H9 (cell line): ENCODE measurements around the gene TAS2R14. TPM values are rescaled to one million over a fixed set of nuclear protein-coding genes. Genes with fewer than 3 reads are reported as not detected.

Source experiments
- DNase-seq: peaks from one replicate; pipeline ENCODE4 v3.0.0-alpha.2; 2017
- H2AFZ ChIP-seq: one replicate; pipeline ENCODE4 v1.6.1; 2013; ENCODE audit warnings: mild to moderate bottlenecking, low read length, control low read depth, moderate library complexity
- H2AK5ac ChIP-seq: 2 replicates; pipeline ENCODE4 v1.6.1; 2013; ENCODE audit warnings: low read length, control low read depth, mixed read lengths; ENCODE audit not compliant: insufficient read length
- H2BK120ac ChIP-seq: one replicate; pipeline ENCODE4 v1.6.1; 2013; ENCODE audit warnings: low read depth, mild to moderate bottlenecking, low read length, control low read depth, inconsistent platforms; ENCODE audit not compliant: poor library complexity, severe bottlenecking
- H2BK12ac ChIP-seq: 2 replicates; pipeline ENCODE4 v1.6.1; 2013; ENCODE audit warnings: low read length, control low read depth, mixed read lengths, low read depth; ENCODE audit not compliant: insufficient read length
- H2BK15ac ChIP-seq: 2 replicates; pipeline ENCODE4 v1.6.1; 2013; ENCODE audit warnings: low read depth, low read length, control low read depth
- H2BK20ac ChIP-seq: one replicate; pipeline ENCODE4 v1.6.1; 2013; ENCODE audit warnings: low read depth, mild to moderate bottlenecking, low read length, control low read depth, inconsistent platforms; ENCODE audit not compliant: poor library complexity, severe bottlenecking
- H2BK5ac ChIP-seq: 2 replicates; pipeline ENCODE4 v1.6.1; 2013; ENCODE audit warnings: low read length, control low read depth, mixed read lengths; ENCODE audit not compliant: insufficient read length
- H3K14ac ChIP-seq: 2 replicates; pipeline ENCODE4 v1.6.1; 2013; ENCODE audit warnings: low read length, control low read depth; ENCODE audit not compliant: insufficient read depth
- H3K18ac ChIP-seq: 2 replicates; pipeline ENCODE4 v1.6.1; 2013; ENCODE audit warnings: low read depth, mild to moderate bottlenecking, mixed read lengths, low read length, control low read depth; ENCODE audit not compliant: insufficient read length
- H3K23ac ChIP-seq: 2 replicates; pipeline ENCODE4 v1.6.1; 2013; ENCODE audit warnings: low read length, control low read depth, mixed read lengths, low read depth; ENCODE audit not compliant: insufficient read length
- H3K23me2 ChIP-seq: 2 replicates; pipeline ENCODE4 v1.6.1; 2013; ENCODE audit warnings: low read depth, mild to moderate bottlenecking, mixed read lengths, low read length, control low read depth; ENCODE audit not compliant: insufficient read length, poor library complexity, severe bottlenecking
- H3K27ac ChIP-seq: 2 replicates; pipeline ENCODE4 v1.5.1; 2013; ENCODE audit warnings: low read length, control low read depth, mixed read lengths, low read depth; ENCODE audit not compliant: insufficient read length
- H3K27me3 ChIP-seq: 2 replicates; pipeline ENCODE4 v1.6.1; 2013; ENCODE audit warnings: low read length, control low read depth, inconsistent platforms; ENCODE audit not compliant: insufficient read depth
- H3K4ac ChIP-seq: 2 replicates; pipeline ENCODE4 v1.6.1; 2013; ENCODE audit warnings: low read depth, mild to moderate bottlenecking, control low read depth, inconsistent platforms, low read length, moderate library complexity
- H3K4me1 ChIP-seq: 2 replicates; pipeline ENCODE4 v1.6.1; 2013; ENCODE audit warnings: low read length, control low read depth, inconsistent platforms; ENCODE audit not compliant: insufficient read depth
- H3K4me2 ChIP-seq: 2 replicates; pipeline ENCODE4 v1.6.1; 2013; ENCODE audit warnings: low read length, control low read depth, mixed read lengths; ENCODE audit not compliant: insufficient read length, insufficient read depth
- H3K56ac ChIP-seq: 2 replicates; pipeline ENCODE4 v1.6.1; 2013; ENCODE audit warnings: low read depth, mild to moderate bottlenecking, mixed read lengths, low read length, control low read depth; ENCODE audit not compliant: insufficient read length
- H3K79me1 ChIP-seq: 2 replicates; pipeline ENCODE4 v1.6.1; 2013; ENCODE audit warnings: low read depth, mild to moderate bottlenecking, moderate library complexity, low read length, control low read depth, inconsistent platforms; ENCODE audit not compliant: insufficient read depth, poor library complexity, severe bottlenecking
- H3K79me2 ChIP-seq: 2 replicates; pipeline ENCODE4 v1.6.1; 2013; ENCODE audit warnings: low read length, control low read depth, inconsistent platforms; ENCODE audit not compliant: insufficient read depth
- H3K9ac ChIP-seq: 2 replicates; pipeline ENCODE4 v1.6.1; 2013; ENCODE audit warnings: low read length, control low read depth, mixed read lengths; ENCODE audit not compliant: insufficient read length; ENCODE audit errors: extremely low read depth
- H3K9me3 ChIP-seq: one replicate; pipeline ENCODE4 v1.6.1; 2013; ENCODE audit warnings: low read depth, low read length, inconsistent platforms; ENCODE audit not compliant: control insufficient read depth
- H3T11ph ChIP-seq: one replicate; pipeline ENCODE4 v1.6.1; 2013; ENCODE audit warnings: mild to moderate bottlenecking, low read length, control low read depth, inconsistent platforms
- H4K20me1 ChIP-seq: one replicate; pipeline ENCODE4 v1.6.1; 2013; ENCODE audit not compliant: control insufficient read depth, insufficient read length, insufficient read depth
- H4K5ac ChIP-seq: 2 replicates; pipeline ENCODE4 v1.6.1; 2013; ENCODE audit warnings: low read depth, mild to moderate bottlenecking, mixed read lengths, low read length, control low read depth; ENCODE audit not compliant: insufficient read length
- H4K8ac ChIP-seq: replicated peaks from 2 replicates; pipeline ENCODE4 v1.6.1; 2013; ENCODE audit warnings: low read length, control low read depth, mixed read lengths, low read depth; ENCODE audit not compliant: insufficient read length
- H4K91ac ChIP-seq: 2 replicates; pipeline ENCODE4 v1.6.1; 2013; ENCODE audit warnings: low read depth, mild to moderate bottlenecking, moderate library complexity, mixed read lengths, low read length, control low read depth; ENCODE audit not compliant: insufficient read length
- H3K27ac Mint-ChIP-seq, 3 experiments: 2 replicates in 2 of 3; 3 replicates in 1 of 3; pipeline ENCODE4 v1.8.0; 2020 to 2021; ENCODE audit warnings: mixed read lengths in 3 of 3, mild to moderate bottlenecking in 1 of 3, moderate library complexity in 1 of 3
- H3K27me3 Mint-ChIP-seq: 2 replicates; pipeline ENCODE4 v1.8.0; 2021; ENCODE audit warnings: low read depth, mild to moderate bottlenecking, moderate library complexity, mixed read lengths
- H3K36me3 Mint-ChIP-seq, 3 experiments: 2 replicates in 2 of 3; 3 replicates in 1 of 3; pipeline ENCODE4 v1.8.0; 2020 to 2021; ENCODE audit warnings: low read depth in 3 of 3, mixed read lengths in 3 of 3; ENCODE audit not compliant: insufficient read depth in 1 of 3
- H3K4me1 Mint-ChIP-seq, 2 experiments: 2 replicates each; pipeline ENCODE4 v1.8.0; 2020; ENCODE audit warnings: mixed read lengths in 2 of 2
- H3K4me3 Mint-ChIP-seq, 2 experiments: 2 replicates in 1 of 2; 3 replicates in 1 of 2; pipeline ENCODE4 v1.8.0; 2020 to 2021; ENCODE audit warnings: mild to moderate bottlenecking in 2 of 2, mixed read lengths in 2 of 2, moderate library complexity in 1 of 2
- H3K9me3 Mint-ChIP-seq, 2 experiments: 2 replicates in 1 of 2; 3 replicates in 1 of 2; pipeline ENCODE4 v1.8.0; 2020; ENCODE audit warnings: mild to moderate bottlenecking in 2 of 2, mixed read lengths in 2 of 2, moderate library complexity in 1 of 2
- CTCF ChIP-seq: fragments of 200-600 bp; sonication (generic); conservative IDR thresholded peaks from 3 replicates; pipeline ENCODE4 v1.8.0; 2021; ENCODE audit warnings: antibody characterized with exemption, mild to moderate bottlenecking
- WGBS: extraction: QIAGEN DNeasy Blood & Tissue Kit; methylation state at CpG from one replicate; pipeline ENCODE4 v1.1.7; 2013; ENCODE audit warnings: missing lambda C conversion rate, low lambda C conversion rate, mixed read lengths; ENCODE audit not compliant: insufficient read length; ENCODE audit errors: extremely low coverage; 5-methylcytosine and 5-hydroxymethylcytosine counted together
- total RNA-seq: library from RNA; stranded (reverse); gene quantifications from 2 replicates; pipeline ENCODE4 v1.2.1, GENCODE V29; 2021

Gene TAS2R14
- total RNA-seq, 1 experiment from 2014 or later, result 2.1 TPM

- H3K4me3 Mint-ChIP-seq, result no peak overlapping the region
- no peak overlapping the region for H3T11ph ChIP-seq
- H3K27ac Mint-ChIP-seq, result no peak overlapping the region
- no peaks in the 10 kb centered on the region for H3K23me2 ChIP-seq
- H3K27me3 ChIP-seq, result no peaks in the 10 kb centered on the region
- no peak overlapping the region for H2BK5ac ChIP-seq
- no peak overlapping the region for H4K91ac ChIP-seq
- no peak overlapping the region for H2BK120ac ChIP-seq
- no peak overlapping the region for H2BK15ac ChIP-seq
- H3K9me3 ChIP-seq, result no peaks in the 10 kb centered on the region
- DNase-seq, result no peak
- H4K8ac ChIP-seq, result no peak overlapping the region
- no peak overlapping the region for H3K4ac ChIP-seq
- no peak overlapping the region for H3K14ac ChIP-seq
- H2BK20ac ChIP-seq, result no peak overlapping the region
- H3K79me1 ChIP-seq, result no peaks in the 10 kb centered on the region
- no peak overlapping the region for H3K56ac ChIP-seq
- WGBS, result no CpG with 5 or more reads among the region's 1 CpG
- no peaks in the 10 kb centered on the region for H4K20me1 ChIP-seq
- no peak for TF ChIP-seq CTCF
- H4K5ac ChIP-seq, result no peak overlapping the region
- no peaks in the 10 kb centered on the region for H3K9me3 Mint-ChIP-seq
- H3K79me2 ChIP-seq, result no peaks in the 10 kb centered on the region
- no peaks in the 10 kb centered on the region for H3K27me3 Mint-ChIP-seq
- peaks cover 2 to 15% (median 11%) of the 10 kb centered on the region in 3 experiments; a peak in 6 of 7 replicates for H3K36me3 Mint-ChIP-seq
- no peak overlapping the region for H2AK5ac ChIP-seq
- H3K4me2 ChIP-seq, result no peak overlapping the region
- no peak overlapping the region for H3K23ac ChIP-seq
- H3K4me1 Mint-ChIP-seq, result no peaks in the 10 kb centered on the region
- no peak overlapping the region for H3K9ac ChIP-seq
- H3K4me1 ChIP-seq, result no peaks in the 10 kb centered on the region
- no peak overlapping the region for H3K18ac ChIP-seq
- H3K27ac ChIP-seq, result no peak overlapping the region
- no peak overlapping the region for H2BK12ac ChIP-seq
- H2AFZ ChIP-seq, result no peak overlapping the region
Observed at GRCh38 chr12:10965476-10965875, 26.4 kb upstream of the TAS2R14 start.
